ENCODE data around the gene KCND3.

Gene KCND3

DNA sequence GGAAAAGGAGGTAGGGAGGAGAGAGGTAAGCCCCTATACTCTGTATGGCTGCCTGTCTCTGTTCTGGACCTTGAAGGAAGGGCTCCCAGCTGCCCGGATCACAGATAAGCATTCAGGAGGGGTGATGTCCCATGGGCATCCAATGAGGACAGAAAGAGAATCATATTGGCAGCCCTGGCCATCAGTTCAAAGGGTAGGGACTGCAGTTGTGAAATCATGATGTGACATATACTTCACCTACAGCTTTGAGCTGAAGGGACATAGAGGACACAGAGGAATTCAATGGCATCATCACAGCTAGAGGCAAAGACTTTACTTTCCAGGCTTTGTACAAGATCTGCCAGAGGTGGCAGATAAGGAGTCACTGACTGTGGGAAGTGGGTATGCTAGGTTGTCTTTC, 212.2 kb downstream of the KCND3 start:
- Histone ChIP-seq H3K27me3 (ENCODE audit: insufficient read depth, low read length, poor library complexity, severe bottlenecking) (no peaks in the 10 kb centered on the region), H3K9me2 (replicated peaks; ENCODE audit: low read depth, low read length) (no peaks in the 10 kb centered on the region), H3K4me1 (ENCODE audit: insufficient read depth, low read length, poor library complexity, severe bottlenecking) (no peaks in the 10 kb centered on the region), H3K79me2 (ENCODE audit: insufficient read depth, low read length) (no peaks in the 10 kb centered on the region), H2AFZ (ENCODE audit: low read length) (no peak overlapping the region), H3K4me2 (ENCODE audit: low read depth, low read length, poor library complexity, severe bottlenecking) (no peak overlapping the region), H3K9ac (ENCODE audit: low read depth, low read length, poor library complexity, severe bottlenecking) (no peak overlapping the region), H3F3A (ENCODE audit: low read depth) (no peaks in the 10 kb centered on the region), H3K36me3 (ENCODE audit: insufficient read depth, low read length) (no peaks in the 10 kb centered on the region), H3K4me3 (ENCODE audit: low read length, poor library complexity, severe bottlenecking) (no peak overlapping the region), H3K9me3 (ENCODE audit: insufficient read depth, low read depth, low read length) (no peaks in the 10 kb centered on the region), H4K20me1 (ENCODE audit: insufficient read depth, low read length, poor library complexity, severe bottlenecking) (no peaks in the 10 kb centered on the region)
- TF ChIP-seq, protein P1, sequence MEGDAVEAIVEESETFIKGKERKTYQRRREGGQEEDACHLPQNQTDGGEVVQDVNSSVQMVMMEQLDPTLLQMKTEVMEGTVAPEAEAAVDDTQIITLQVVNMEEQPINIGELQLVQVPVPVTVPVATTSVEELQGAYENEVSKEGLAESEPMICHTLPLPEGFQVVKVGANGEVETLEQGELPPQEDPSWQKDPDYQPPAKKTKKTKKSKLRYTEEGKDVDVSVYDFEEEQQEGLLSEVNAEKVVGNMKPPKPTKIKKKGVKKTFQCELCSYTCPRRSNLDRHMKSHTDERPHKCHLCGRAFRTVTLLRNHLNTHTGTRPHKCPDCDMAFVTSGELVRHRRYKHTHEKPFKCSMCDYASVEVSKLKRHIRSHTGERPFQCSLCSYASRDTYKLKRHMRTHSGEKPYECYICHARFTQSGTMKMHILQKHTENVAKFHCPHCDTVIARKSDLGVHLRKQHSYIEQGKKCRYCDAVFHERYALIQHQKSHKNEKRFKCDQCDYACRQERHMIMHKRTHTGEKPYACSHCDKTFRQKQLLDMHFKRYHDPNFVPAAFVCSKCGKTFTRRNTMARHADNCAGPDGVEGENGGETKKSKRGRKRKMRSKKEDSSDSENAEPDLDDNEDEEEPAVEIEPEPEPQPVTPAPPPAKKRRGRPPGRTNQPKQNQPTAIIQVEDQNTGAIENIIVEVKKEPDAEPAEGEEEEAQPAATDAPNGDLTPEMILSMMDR (conservative IDR thresholded peaks at IDR 0.05; ENCODE audit: low read length) = no peak
- TF ChIP-seq EZH2phosphoT487 (IDR thresholded peaks at IDR 0.05; ENCODE audit: borderline replicate concordance) = no peak

DNA sequence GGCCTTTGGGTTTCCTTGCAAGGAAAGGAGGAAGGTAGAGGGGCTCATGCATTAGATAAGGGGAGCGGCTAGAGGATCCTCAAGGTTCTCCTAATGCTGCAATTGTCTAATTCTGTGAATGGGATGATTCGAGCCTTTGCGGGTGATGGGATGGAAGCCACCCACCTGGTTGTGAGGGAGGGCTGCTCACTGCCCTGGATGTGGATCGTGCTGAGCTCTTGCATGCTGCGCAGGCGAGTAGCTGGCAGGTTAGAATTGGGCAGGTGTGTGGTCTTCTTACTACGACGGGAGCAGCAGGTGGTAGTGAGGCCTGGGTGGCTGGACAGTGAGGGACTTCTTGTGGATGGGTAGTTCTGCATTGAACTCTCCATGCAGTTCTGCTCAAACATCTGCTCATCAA, 212.6 kb downstream of the KCND3 start:
- Histone ChIP-seq H3K9ac (ENCODE audit: low read depth, low read length, poor library complexity, severe bottlenecking) (no peak overlapping the region), H3K9me3 (ENCODE audit: insufficient read depth, low read depth, low read length) (no peaks in the 10 kb centered on the region), H3K4me1 (ENCODE audit: insufficient read depth, low read length, poor library complexity, severe bottlenecking) (no peaks in the 10 kb centered on the region), H4K20me1 (ENCODE audit: insufficient read depth, low read length, poor library complexity, severe bottlenecking) (no peaks in the 10 kb centered on the region), H3F3A (ENCODE audit: low read depth) (no peaks in the 10 kb centered on the region), H3K4me2 (ENCODE audit: low read depth, low read length, poor library complexity, severe bottlenecking) (no peak overlapping the region), H3K4me3 (ENCODE audit: low read length, poor library complexity, severe bottlenecking) (no peak overlapping the region), H3K9me2 (replicated peaks; ENCODE audit: low read depth, low read length) (no peaks in the 10 kb centered on the region), H3K27me3 (ENCODE audit: insufficient read depth, low read length, poor library complexity, severe bottlenecking) (no peaks in the 10 kb centered on the region), H2AFZ (ENCODE audit: low read length) (no peak overlapping the region), H3K79me2 (ENCODE audit: insufficient read depth, low read length) (no peaks in the 10 kb centered on the region), H3K36me3 (ENCODE audit: insufficient read depth, low read length) (no peaks in the 10 kb centered on the region)
- TF ChIP-seq, protein P1 (conservative IDR thresholded peaks at IDR 0.05; ENCODE audit: low read length) = no peak
- TF ChIP-seq EZH2phosphoT487 (IDR thresholded peaks at IDR 0.05; ENCODE audit: borderline replicate concordance) = no peak

DNA sequence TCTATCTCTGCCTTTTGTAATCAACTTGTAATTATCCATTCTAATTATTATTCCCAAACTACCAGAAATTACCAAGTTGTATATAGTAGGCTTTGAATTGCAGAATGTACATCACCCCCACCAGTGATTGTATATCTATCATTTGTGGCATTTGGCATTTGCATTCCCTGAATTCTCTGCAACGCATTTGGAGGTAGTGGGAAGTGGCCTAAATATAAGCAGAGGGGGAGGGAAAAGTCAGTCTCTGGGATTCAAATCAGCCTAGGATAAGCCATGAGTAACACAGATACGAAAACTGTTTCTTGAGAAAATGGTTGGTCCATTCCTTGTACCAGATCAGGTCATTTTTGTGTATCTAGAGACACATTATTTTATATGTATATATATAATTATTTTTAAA, 213.1 kb downstream of the KCND3 start:
- Histone ChIP-seq H3K27me3 (ENCODE audit: insufficient read depth, low read length, poor library complexity, severe bottlenecking) (no peaks in the 10 kb centered on the region), H4K20me1 (ENCODE audit: insufficient read depth, low read length, poor library complexity, severe bottlenecking) (no peaks in the 10 kb centered on the region), H3K4me2 (ENCODE audit: low read depth, low read length, poor library complexity, severe bottlenecking) (no peak overlapping the region), H3K9me2 (replicated peaks; ENCODE audit: low read depth, low read length) (no peaks in the 10 kb centered on the region), H3K36me3 (ENCODE audit: insufficient read depth, low read length) (no peaks in the 10 kb centered on the region), H3K79me2 (ENCODE audit: insufficient read depth, low read length) (no peaks in the 10 kb centered on the region), H3K9ac (ENCODE audit: low read depth, low read length, poor library complexity, severe bottlenecking) (no peak overlapping the region), H3F3A (ENCODE audit: low read depth) (no peaks in the 10 kb centered on the region), H3K4me3 (ENCODE audit: low read length, poor library complexity, severe bottlenecking) (no peak overlapping the region), H3K4me1 (ENCODE audit: insufficient read depth, low read length, poor library complexity, severe bottlenecking) (no peaks in the 10 kb centered on the region), H3K9me3 (ENCODE audit: insufficient read depth, low read depth, low read length) (no peaks in the 10 kb centered on the region), H2AFZ (ENCODE audit: low read length) (no peak overlapping the region)
- TF ChIP-seq, protein P1 (conservative IDR thresholded peaks at IDR 0.05; ENCODE audit: low read length) = no peak
- no peak for TF ChIP-seq EZH2phosphoT487 (IDR thresholded peaks at IDR 0.05; ENCODE audit: borderline replicate concordance)
